Measurements from ENCODE around the gene IDH2. TPM values are rescaled to one million over a fixed set of nuclear protein-coding genes. Genes with fewer than 3 reads are reported as not detected.
A peak's percentile ranks its signal among the peaks of the same experiment; 100 is the strongest.

The IDH2 gene
- total and polyA plus RNA-seq, 2 of the 4 experiments (the other 2 are of a cell fraction) = 84.9 to 118 TPM

GRCh38 chr15:90033448-90033847 lies 68.8 kb downstream of the IDH2 start:
- no TSS peak for BruUV-seq (replicated peaks)
- Histone ChIP-seq H2BK5ac (ENCODE audit: low read depth, low read length, poor library complexity, severe bottlenecking) (no peak overlapping the region), H4K8ac (ENCODE audit: low read depth in 2 of 2, low read length in 2 of 2) (no peak overlapping the region), H3K4ac (ENCODE audit: low read depth, low read length) (peak overlapping the region; percentile 15), H2BK15ac (ENCODE audit: low read depth, low read length) (no peak overlapping the region), H3K4me3 (ENCODE audit: insufficient read depth, low read depth, low read length) (no peak overlapping the region), H3K9ac (ENCODE audit: low read depth, low read length) (no peak overlapping the region), H3K27ac (ENCODE audit: insufficient read depth, low read length) (no peak overlapping the region), H3K9me3 (ENCODE audit: control insufficient read depth, insufficient read depth, low read length) (no peaks in the 10 kb centered on the region), H4K91ac (ENCODE audit: insufficient read depth, low read depth, low read length) (peak overlapping the region; percentile 40; the same call in 1 of the 2 replicates), H2AK9ac (replicated peaks; ENCODE audit: low read depth, low read length, poor library complexity) (peak overlapping the region; percentile 39), H3K36me3 (ENCODE audit: control insufficient read depth, insufficient read depth, low read length) (peaks cover 1% of the 10 kb centered on the region; the same call in 1 of the 2 replicates), H3K79me1 (ENCODE audit: low read depth in 1 of 2, low read length in 2 of 2) (peaks cover 40 to 84% of the 10 kb centered on the region in 2 experiments), H4K20me1 (ENCODE audit: insufficient read depth, low read length) (peaks cover 7% of the 10 kb centered on the region), H3K23ac (ENCODE audit: low read depth, low read length) (no peak overlapping the region), H2BK120ac (ENCODE audit: low read depth, low read length) (no peak overlapping the region; the same call in 1 of the 2 replicates), H2AK5ac (ENCODE audit: low read depth, low read length) (peak overlapping the region; percentile 56; the same call in 1 of the 2 replicates), H4K5ac (ENCODE audit: low read depth, low read length) (no peak overlapping the region), H3K56ac (ENCODE audit: extremely low read depth, insufficient read depth, low read length) (no peak overlapping the region), H2BK20ac (ENCODE audit: low read depth, low read length) (peak overlapping the region; percentile 63; the same call in 1 of the 2 replicates), H3K14ac (replicated peaks; ENCODE audit: low read depth, low read length) (0 out of 2 replicates have a peak overlapping the region, but pooled peaks have one; percentile 55), H3K18ac (ENCODE audit: low read depth, low read length) (no peak overlapping the region), H2AFZ (replicated peaks; ENCODE audit: low read length, poor library complexity) (no peak overlapping the region), H3K9me1 (ENCODE audit: insufficient read depth, low read length) (peaks cover 41% of the 10 kb centered on the region), H3K4me2 (ENCODE audit: low read depth, low read length) (no peak overlapping the region), H3K4me1 (ENCODE audit: control insufficient read depth, insufficient read depth, low read length) (peaks cover 33% of the 10 kb centered on the region), H3K27me3 (ENCODE audit: control insufficient read depth, insufficient read depth, low read length) (no peaks in the 10 kb centered on the region)
- intact Hi-C loops (cut with micrococcal nuclease) (no loop called here), dilution Hi-C loops (cut with HindIII; ENCODE audit: low sequenced_read_pairs, unreplicated experiment) (no loop called here), in situ Hi-C loops (cut with MboI; ENCODE audit: low sequenced_read_pairs) (no loop called here)
- ATAC-seq (ENCODE audit: low read depth) (no peak), DNase-seq (no peak)
- ChIA-PET POLR2A (ENCODE audit: unreplicated experiment) (no interaction called here), CTCF (interaction anchor here (0.8 kb wide), 1 partner anchor 159 kb away, joined by 3 read pairs; no protein-coding TSS in a partner anchor)
- 96% methylated on average over 4 of the region's 6 CpGs; no CpG with 5 or more reads in 1 of the 2 experiments for WGBS, 2 experiments (ENCODE audit: extremely low coverage in 2 of 2, insufficient read length in 1 of 2)
- TF ChIP-seq MAZ (IDR thresholded peaks at IDR 0.05; ENCODE audit: borderline replicate concordance, low read depth, low read length) (no peak), CHD1 (IDR thresholded peaks at IDR 0.05; ENCODE audit: low read depth, low read length) (no peak), BHLHE40 (IDR thresholded peaks at IDR 0.05; ENCODE audit: low read depth, low read length) (no peak)

Small RNA genes within 50 kb of the gene (microRNA-seq; reads per million reads assigned to microRNA genes)
- not detected for gene RF00066 (ENCODE audit: insufficient read depth, insufficient read length)

Small RNA genes within 50 kb of the gene (small RNA-seq; reads per million reads assigned to genes)
- 0 reads per million in 5 experiments for gene RF00066

Other genes with a start within 250 kb of the IDH2 start
- gene AP3S2, start 208.5 kb downstream of the IDH2 start, total RNA-seq (2012; rRNA removed) = 34.1 and 44.4 TPM in 2 replicates
- gene AP3S2, start 208.5 kb downstream of the IDH2 start, polyA plus RNA-seq (2012; rRNA removed) = 10.1 and 12.6 TPM in 2 replicates
- gene ARPIN, start 189.5 kb downstream of the IDH2 start, total RNA-seq (2012; rRNA removed) = 3.9 and 5.6 TPM in 2 replicates
- 7.7 and 8.8 TPM in 2 replicates for gene ARPIN, start 189.5 kb downstream of the IDH2 start, polyA plus RNA-seq (2012; rRNA removed)
- gene ZNF710, start 101.1 kb downstream of the IDH2 start, total RNA-seq (2012; rRNA removed) = 8.2 and 8.9 TPM in 2 replicates
- gene ZNF710, start 101.1 kb downstream of the IDH2 start, polyA plus RNA-seq (2012; rRNA removed) = 7.6 and 9.2 TPM in 2 replicates
- 5.0 and 6.9 TPM in 2 replicates for gene SEMA4B, start 98.9 kb upstream of the IDH2 start, total RNA-seq (2012; rRNA removed)
- gene SEMA4B, start 98.9 kb upstream of the IDH2 start, polyA plus RNA-seq (2012; rRNA removed) = 22.5 and 27.5 TPM in 2 replicates
- gene CIB1, start 131.5 kb upstream of the IDH2 start, total RNA-seq (2012; rRNA removed) = 29.4 and 31.5 TPM in 2 replicates
- 94.1 and 102 TPM in 2 replicates for gene CIB1, start 131.5 kb upstream of the IDH2 start, polyA plus RNA-seq (2012; rRNA removed)
- 3.9 and 4.1 TPM in 2 replicates for gene GDPGP1, start 131.7 kb upstream of the IDH2 start, total RNA-seq (2012; rRNA removed)
- gene GDPGP1, start 131.7 kb upstream of the IDH2 start, polyA plus RNA-seq (2012; rRNA removed) = 1.3 and 2.3 TPM in 2 replicates
- gene TTLL13, start 147.1 kb upstream of the IDH2 start, total RNA-seq (2012; rRNA removed) = not detected in 2 replicates
- gene TTLL13, start 147.1 kb upstream of the IDH2 start, polyA plus RNA-seq (2012; rRNA removed) = 0.10 TPM in 1 of 2 replicates, not detected in the other
- 39.6 and 44.2 TPM in 2 replicates for gene NGRN, start 163.2 kb upstream of the IDH2 start, total RNA-seq (2012; rRNA removed)
- gene NGRN, start 163.2 kb upstream of the IDH2 start, polyA plus RNA-seq (2012; rRNA removed) = 40.3 and 46.2 TPM in 2 replicates
- 1.1 TPM in 2 replicates for gene ZNF774, start 249.8 kb upstream of the IDH2 start, total RNA-seq (2012; rRNA removed)
- gene ZNF774, start 249.8 kb upstream of the IDH2 start, polyA plus RNA-seq (2012; rRNA removed) = 0.90 and 0.91 TPM in 2 replicates